ENCODE measurements around the gene TXNL1. TPM values are rescaled to one million over a fixed set of nuclear protein-coding genes. Genes with fewer than 3 reads are reported as not detected.
"Not testable (repeated sequence)": the region's sequence is repeated elsewhere in the genome, so short reads cannot be mapped to it uniquely, and the experiment has no call there.

TXNL1 gene
- total and polyA plus RNA-seq, 2 donors (not counting 3 experiments of a cell fraction or from before 2014, with no cell fraction given), result 29.5 to 81.2 TPM

DNA sequence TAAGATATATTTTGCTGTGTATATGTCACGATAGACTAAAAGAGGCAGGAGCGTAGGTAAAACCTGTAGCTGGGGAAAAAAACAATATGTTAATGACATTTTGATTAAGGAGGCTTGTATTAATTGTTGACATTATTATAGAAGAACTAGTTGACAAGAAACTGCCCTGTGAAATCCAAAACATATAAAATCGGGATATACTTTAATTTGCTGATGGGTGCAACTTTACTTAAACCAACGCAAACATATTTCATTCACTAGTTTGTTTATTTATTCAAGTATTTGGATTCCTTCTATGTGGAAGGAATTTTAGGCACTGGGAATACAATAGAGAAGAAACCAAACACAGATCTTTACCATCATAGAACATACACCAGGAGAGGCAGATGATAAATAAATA lies 20.7 kb upstream of the TXNL1 start:
- ChIA-PET CTCF (no interaction called here), POLR2A (no interaction called here)
- peaks cover 8% of the 10 kb centered on the region for H3K79me2 ChIP-seq (ENCODE audit: control insufficient read depth, insufficient read depth, low read length)
- FAIRE-seq (no peak), DNase-seq (ENCODE audit: low read depth, low spot score) (no peak)
- no peak overlapping the region for H3K4me3 ChIP-seq (replicated peaks in 1 of 3; ENCODE audit: insufficient read depth in 1 of 3, low read depth in 1 of 3, low read length in 3 of 3)
- H3K9ac ChIP-seq (replicated peaks; ENCODE audit: extremely low read depth, insufficient read depth, low read length), result no peak overlapping the region
- dilution Hi-C loops (cut with MboI; ENCODE audit: extremely low pct_ligation_motif_present, low sequenced_read_pairs), result no loop called here
- no peaks in the 10 kb centered on the region for H3K27me3 ChIP-seq (ENCODE audit: control insufficient read depth in 2 of 2, insufficient read depth in 2 of 2, low read length in 2 of 2)
- H3K4me1 ChIP-seq (ENCODE audit: control insufficient read depth, extremely low read depth, insufficient read depth, low read length), result no peaks in the 10 kb centered on the region
- no peaks in the 10 kb centered on the region for H4K20me1 ChIP-seq (replicated peaks; ENCODE audit: control insufficient read depth, extremely low read depth, insufficient read depth, low read length)
- H3K36me3 ChIP-seq (ENCODE audit: control insufficient read depth in 2 of 2, extremely low read depth in 1 of 2, insufficient read depth in 2 of 2, low read length in 2 of 2), result no peaks in the 10 kb centered on the region
- no TSS peak for BruUV-seq (replicated peaks)
- H3K4me2 ChIP-seq (ENCODE audit: insufficient read depth, low read length), result no peak overlapping the region
- intact Hi-C loops (cut with micrococcal nuclease), result no loop called here
- no peaks in the 10 kb centered on the region for H3K9me3 ChIP-seq (replicated peaks; ENCODE audit: control insufficient read depth, insufficient read depth, low read length)
- no peaks in the 10 kb centered on the region for H3K9me1 ChIP-seq (replicated peaks; ENCODE audit: control insufficient read depth, extremely low read depth, insufficient read depth, low read length)
- H3K27ac ChIP-seq (ENCODE audit: insufficient read depth, low read depth, low read length), result no peak overlapping the region
- no peak overlapping the region for H2AFZ ChIP-seq (ENCODE audit: low read depth, low read length)
- TF ChIP-seq FOS (IDR thresholded peaks at IDR 0.05; ENCODE audit: borderline replicate concordance, insufficient read depth, low read length) (no peak), EZH2 (IDR thresholded peaks at IDR 0.05; ENCODE audit: borderline replicate concordance, low read depth, low read length, severe bottlenecking) (no peak)

DNA sequence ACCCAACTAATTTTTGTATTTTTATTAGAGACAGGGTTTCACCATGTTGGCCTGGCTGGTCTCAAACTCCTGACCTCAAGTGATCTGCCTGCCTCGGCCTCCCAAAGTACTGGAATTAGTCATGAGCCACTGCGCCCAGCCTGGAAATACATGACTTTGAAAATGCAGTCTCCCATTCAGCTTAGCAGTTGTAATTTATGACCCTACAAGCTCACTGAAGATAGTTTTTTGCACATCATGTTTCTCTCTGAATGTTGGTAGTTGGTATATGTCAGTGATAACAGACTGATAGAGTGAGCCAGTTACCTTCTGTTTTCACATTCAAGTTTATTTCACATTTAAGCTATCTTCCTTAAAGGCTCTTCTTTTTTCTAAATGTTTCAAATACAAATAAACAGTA lies 19.9 kb upstream of the TXNL1 start:
- no peak overlapping the region for H3K4me2 ChIP-seq (ENCODE audit: insufficient read depth, low read length)
- no peaks in the 10 kb centered on the region for H3K9me3 ChIP-seq (replicated peaks; ENCODE audit: control insufficient read depth, insufficient read depth, low read length)
- H3K27me3 ChIP-seq (ENCODE audit: control insufficient read depth in 2 of 2, insufficient read depth in 2 of 2, low read length in 2 of 2), result no peaks in the 10 kb centered on the region
- FAIRE-seq, result no peak
- H3K4me3 ChIP-seq (replicated peaks in 1 of 3; ENCODE audit: insufficient read depth in 1 of 3, low read depth in 1 of 3, low read length in 3 of 3), result no peak overlapping the region
- no peak for TF ChIP-seq MAX (IDR thresholded peaks at IDR 0.05; ENCODE audit: insufficient read depth, insufficient read length)
- TF ChIP-seq POLR2A (IDR thresholded peaks at IDR 0.05; ENCODE audit: low read depth, low read length), result no peak
- H2AFZ ChIP-seq (ENCODE audit: low read depth, low read length), result no peak overlapping the region
- no peaks in the 10 kb centered on the region for H3K36me3 ChIP-seq (ENCODE audit: control insufficient read depth in 2 of 2, extremely low read depth in 1 of 2, insufficient read depth in 2 of 2, low read length in 2 of 2)
- no peak overlapping the region for H3K9ac ChIP-seq (replicated peaks; ENCODE audit: extremely low read depth, insufficient read depth, low read length)
- dilution Hi-C loops (cut with MboI; ENCODE audit: extremely low pct_ligation_motif_present, low sequenced_read_pairs), result no loop called here
- BruUV-seq (replicated peaks), result no TSS peak
- DNase-seq (ENCODE audit: low read depth, low spot score), result no peak
- intact Hi-C loops (cut with micrococcal nuclease), result no loop called here
- no peaks in the 10 kb centered on the region for H4K20me1 ChIP-seq (replicated peaks; ENCODE audit: control insufficient read depth, extremely low read depth, insufficient read depth, low read length)
- H3K79me2 ChIP-seq (ENCODE audit: control insufficient read depth, insufficient read depth, low read length), result peaks cover 11% of the 10 kb centered on the region
- CTCF ChIA-PET, result no interaction called here
- POLR2A ChIA-PET, result no interaction called here
- H3K27ac ChIP-seq (ENCODE audit: insufficient read depth, low read depth, low read length), result no peak overlapping the region
- no peaks in the 10 kb centered on the region for H3K9me1 ChIP-seq (replicated peaks; ENCODE audit: control insufficient read depth, extremely low read depth, insufficient read depth, low read length)
- no peaks in the 10 kb centered on the region for H3K4me1 ChIP-seq (ENCODE audit: control insufficient read depth, extremely low read depth, insufficient read depth, low read length)

- POLR2A ChIA-PET; H3K4me3 ChIP-seq (replicated peaks in 1 of 3; ENCODE audit: insufficient read depth in 1 of 3, low read depth in 1 of 3, low read length in 3 of 3); H4K20me1 ChIP-seq (replicated peaks; ENCODE audit: control insufficient read depth, extremely low read depth, insufficient read depth, low read length); dilution Hi-C loops (cut with MboI; ENCODE audit: extremely low pct_ligation_motif_present, low sequenced_read_pairs); DNase-seq (ENCODE audit: low read depth, low spot score); H3K9me3 ChIP-seq (replicated peaks; ENCODE audit: control insufficient read depth, insufficient read depth, low read length); BruUV-seq (replicated peaks); H3K4me1 ChIP-seq (ENCODE audit: control insufficient read depth, extremely low read depth, insufficient read depth, low read length); H3K4me2 ChIP-seq (ENCODE audit: insufficient read depth, low read length); H3K9ac ChIP-seq (replicated peaks; ENCODE audit: extremely low read depth, insufficient read depth, low read length); intact Hi-C loops (cut with micrococcal nuclease); CTCF ChIA-PET; H3K9me1 ChIP-seq (replicated peaks; ENCODE audit: control insufficient read depth, extremely low read depth, insufficient read depth, low read length); H3K27me3 ChIP-seq (ENCODE audit: control insufficient read depth in 2 of 2, insufficient read depth in 2 of 2, low read length in 2 of 2); H3K27ac ChIP-seq (ENCODE audit: insufficient read depth, low read depth, low read length); FAIRE-seq; H2AFZ ChIP-seq (ENCODE audit: low read depth, low read length); H3K36me3 ChIP-seq (ENCODE audit: control insufficient read depth in 2 of 2, extremely low read depth in 1 of 2, insufficient read depth in 2 of 2, low read length in 2 of 2): not testable (repeated sequence)
- H3K79me2 ChIP-seq (ENCODE audit: control insufficient read depth, insufficient read depth, low read length), result peaks cover 18% of the 10 kb centered on the region
These were observed 15.9 kb upstream of the TXNL1 start for GRCh38 chr18:56654280-56654679.

Measured in endothelial cell of umbilical vein (primary cell).